Ovary (tissue), 9 donors: ENCODE measurements around the gene RAB7A. TPM values are rescaled to one million over a fixed set of nuclear protein-coding genes. Genes with fewer than 3 reads are reported as not detected.

Experiments used
- DNase-seq, 5 donors: peaks; one replicate each; pipeline ENCODE4 v3.0.0-alpha.2; 2019 to 2020
- H3K27ac ChIP-seq, 2 donors: fragments of 200-600 bp; one replicate each; pipeline versions ENCODE4 v1.5.1 to v1.8.0; 2019 to 2022
- H3K27me3 ChIP-seq: fragments of 200-600 bp; one replicate; pipeline ENCODE4 v1.8.0; 2022
- H3K36me3 ChIP-seq: fragments of 200-600 bp; sonication (generic); one replicate; pipeline ENCODE4 v1.5.1; 2019
- H3K4me1 ChIP-seq: one replicate; pipeline ENCODE4 v1.8.1; 2013; ENCODE audit warnings: mild to moderate bottlenecking, moderate library complexity; ENCODE audit not compliant: insufficient read depth
- H3K4me3 ChIP-seq: fragments of 200-600 bp; sonication (generic); one replicate; pipeline ENCODE4 v1.5.1; 2017
- H3K9me3 ChIP-seq, 2 donors: fragments of 200-600 bp in 1 of 2; sonication (generic) in 1 of 2; one replicate each; pipeline versions ENCODE4 v1.5.1 to v1.8.1; 2013 to 2019; ENCODE audit warnings: mild to moderate bottlenecking in 1 of 2, moderate library complexity in 1 of 2
- CTCF ChIP-seq, 3 donors: fragments of 450-650 bp in 2 of 3; fragments of 200-600 bp in 1 of 3; IDR thresholded peaks; one replicate each; pipeline versions ENCODE4 v1.5.1 to v1.8.0; 2016 to 2022; ENCODE audit warnings: antibody characterized with exemption in 3 of 3, mild to moderate bottlenecking in 1 of 3
- EP300 ChIP-seq: sonication (generic); formaldehyde crosslinking; IDR thresholded peaks from one replicate; pipeline ENCODE4 v1.6.1; 2017; ENCODE audit warnings: antibody characterized with exemption
- POLR2A ChIP-seq: fragments of 450-650 bp; IDR thresholded peaks from one replicate; pipeline ENCODE4 v1.6.1; 2017; ENCODE audit warnings: antibody characterized with exemption, mild to moderate bottlenecking, moderate library complexity
- WGBS, 3 donors: extraction: QIAGEN DNeasy Blood & Tissue Kit in 1 of 3; methylation state at CpG; one replicate each; pipeline versions ENCODE4 v1.1.5 to v1.1.7; 2013 to 2017; 5-methylcytosine and 5-hydroxymethylcytosine counted together
- intact Hi-C, 4 donors: fragments of 100-400 bp; cut with DNase I; formaldehyde crosslinking; loops; one replicate each; pipeline versions ENCODE4 v1.11.0 to v1.15.1; 2022 to 2023
- polyA plus RNA-seq, 2 donors: library from polyadenylated mRNA; stranded (reverse); fragments of 200-250 nt in 1 of 2; fragments of 350-450 nt in 1 of 2; fragmentation: Illumina TruSeq in 1 of 2; extraction: RNeasy Lipid Tissue Mini Kit (QIAGEN cat#74804) in 1 of 2; gene quantifications; one replicate each; pipeline ENCODE4 v1.2.3, GENCODE V29; 2013 to 2014
- total RNA-seq, 7 donors: library from RNA; depleted of rRNA in 2 of 7; stranded (reverse); fragments of >200 nt in 2 of 7; fragmentation: NEBNext Ultra II Directional in 3 of 7; extraction: Animal tissue kit (Norgen Biotek cat#: 25700) in 3 of 7; gene quantifications; one replicate each; pipeline versions ENCODE4 v1.1.0 to v1.2.4, GENCODE V29; 2016 to 2023
- donor health status: DM: no; HTN: no; CAD: no; lungs with moderate emphysema.
- donor health status: DM: no; HTN: no; CAD: no.
- donor health status: Bipolar disorder and iron deficiency.
- donor health status: DM: yes; HTN: yes; CAD: no.
- donor health status: DM: no; HTN: no; CAD: no.
- donor health status: DM: yes; HTN: yes; CAD: no.

Gene RAB7A
- total and polyA plus RNA-seq, 9 donors: 70.1 to 320 (median 213) TPM

DNA sequence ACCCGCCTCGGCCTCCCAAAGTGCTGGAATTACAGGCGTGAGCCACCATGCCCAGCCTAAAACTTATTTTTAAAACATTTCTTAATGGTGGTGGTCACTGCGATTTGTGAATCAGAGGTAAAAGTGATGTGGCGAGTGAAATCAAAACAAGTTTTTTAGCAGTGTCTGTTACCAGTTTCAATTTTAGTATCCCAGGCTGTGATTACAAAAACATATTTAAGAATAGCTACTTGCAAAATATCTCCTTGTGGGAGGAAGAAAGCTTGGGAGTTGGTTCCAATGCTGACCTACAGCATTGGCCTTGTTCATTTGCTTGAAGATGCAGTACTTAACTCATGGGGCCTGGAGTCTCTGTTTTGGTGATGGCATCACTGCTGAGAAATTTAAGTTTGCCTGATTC is 4.5 kb downstream of the RAB7A start:
- Histone ChIP-seq H3K27me3 (no peaks in the 10 kb centered on the region), H3K9me3 (no peaks in the 10 kb centered on the region), H3K4me1 (peaks cover 14% of the 10 kb centered on the region), H3K36me3 (no peaks in the 10 kb centered on the region), H3K27ac (no peak overlapping the region), H3K4me3 (no peak overlapping the region)
- 14 to 49% (median 21%) methylated on average over 5 of the region's 5 CpGs for WGBS, 3 donors
- no peak for DNase-seq
- TF ChIP-seq EP300 (no peak), CTCF (IDR thresholded peaks at IDR 0.05) (no peak), POLR2A (no peak)
- intact Hi-C loops: no loop called here

DNA sequence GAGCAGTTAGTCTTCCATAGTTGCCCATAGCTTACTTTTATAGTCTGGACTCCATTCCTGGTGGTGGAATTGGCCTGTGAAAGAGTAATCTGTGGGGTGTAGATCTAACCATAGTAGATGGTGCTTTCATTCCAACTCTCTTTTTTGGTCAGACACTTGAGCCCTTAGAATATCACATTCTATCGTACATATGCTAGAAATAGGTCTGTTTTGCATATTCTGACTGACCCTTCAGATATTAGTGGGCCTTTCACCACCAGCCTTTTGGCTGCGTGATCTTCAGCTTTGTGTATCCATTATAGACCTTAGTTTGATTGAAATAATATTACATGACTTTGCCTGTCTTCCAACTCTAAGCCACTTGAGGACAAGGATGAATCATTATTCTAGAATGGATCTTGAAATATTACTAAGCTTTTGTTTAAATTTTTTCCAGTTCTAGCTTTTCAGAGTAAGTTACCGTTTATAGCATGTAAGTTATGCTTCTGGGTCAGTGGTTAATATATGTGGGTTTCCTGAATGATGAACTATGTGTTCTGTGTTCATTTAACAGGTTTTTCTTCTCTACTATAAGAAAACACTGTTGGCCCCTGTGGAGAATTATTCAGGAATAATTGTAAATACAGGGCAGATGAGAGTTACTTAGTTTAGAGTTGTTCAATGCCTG is 8.7 kb downstream of the RAB7A start:
- 78 to 82% (median 82%) methylated on average over 3 of the region's 3 CpGs for WGBS, 3 donors
- Histone ChIP-seq H3K27ac (no peak overlapping the region), H3K9me3 (no peaks in the 10 kb centered on the region), H3K4me3 (no peak overlapping the region), H3K36me3 (no peaks in the 10 kb centered on the region), H3K27me3 (no peaks in the 10 kb centered on the region), H3K4me1 (peaks cover 11% of the 10 kb centered on the region)
- TF ChIP-seq EP300 (no peak), POLR2A (no peak), CTCF (IDR thresholded peaks at IDR 0.05) (no peak)
- no peak for DNase-seq
- intact Hi-C loops: no loop called here

DNA sequence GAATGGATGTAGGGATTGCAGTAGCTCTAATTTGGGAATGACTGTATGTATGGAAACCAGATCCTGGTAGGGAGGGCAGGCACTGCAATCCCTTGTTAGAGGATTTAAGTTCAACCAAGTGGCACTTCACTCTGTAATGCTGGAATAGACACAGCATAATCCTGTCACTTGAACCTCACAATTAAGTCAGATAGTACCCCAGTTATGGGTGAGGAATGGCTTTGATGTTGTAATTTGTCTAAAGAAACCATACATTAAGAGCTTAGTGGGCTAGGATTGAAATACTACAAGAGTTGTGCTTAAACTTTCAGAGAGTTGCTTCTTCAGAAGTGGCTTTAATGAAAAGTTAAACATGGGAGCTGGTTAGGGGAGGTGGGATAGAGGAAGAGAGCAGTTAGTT is 9.3 kb downstream of the RAB7A start:
- Histone ChIP-seq H3K4me3 (no peak overlapping the region), H3K27ac (no peak overlapping the region), H3K4me1 (peaks cover 11% of the 10 kb centered on the region), H3K27me3 (no peaks in the 10 kb centered on the region), H3K9me3 (no peaks in the 10 kb centered on the region), H3K36me3 (no peaks in the 10 kb centered on the region)
- no peak for TF ChIP-seq EP300
- no peak for TF ChIP-seq POLR2A
- no peak for TF ChIP-seq CTCF (IDR thresholded peaks at IDR 0.05)
- no peak for DNase-seq
- intact Hi-C loops: no loop called here

GRCh38 chr3:128735884-128736283 is 9.9 kb downstream of the RAB7A start:
- WGBS, 3 donors: 56 to 67% (median 64%) methylated on average over 2 of the region's 2 CpGs
- no peak for DNase-seq
- Histone ChIP-seq H3K27ac (no peak overlapping the region), H3K9me3 (no peaks in the 10 kb centered on the region), H3K4me3 (no peak overlapping the region), H3K36me3 (no peaks in the 10 kb centered on the region), H3K27me3 (no peaks in the 10 kb centered on the region), H3K4me1 (peaks cover 7% of the 10 kb centered on the region)
- TF ChIP-seq POLR2A (no peak), CTCF (IDR thresholded peaks at IDR 0.05) (no peak), EP300 (no peak)
- intact Hi-C loops: no loop called here
